ENCODE data around the gene SLC38A5. TPM values are rescaled to one million over a fixed set of nuclear protein-coding genes. Genes with fewer than 3 reads are reported as not detected.

The SLC38A5 gene
- total and polyA plus RNA-seq, 9 of the 15 experiments (the other 6 are each of a cell fraction or from before 2014, with no cell fraction given), result 9.3 to 228 (median 142) TPM

DNA sequence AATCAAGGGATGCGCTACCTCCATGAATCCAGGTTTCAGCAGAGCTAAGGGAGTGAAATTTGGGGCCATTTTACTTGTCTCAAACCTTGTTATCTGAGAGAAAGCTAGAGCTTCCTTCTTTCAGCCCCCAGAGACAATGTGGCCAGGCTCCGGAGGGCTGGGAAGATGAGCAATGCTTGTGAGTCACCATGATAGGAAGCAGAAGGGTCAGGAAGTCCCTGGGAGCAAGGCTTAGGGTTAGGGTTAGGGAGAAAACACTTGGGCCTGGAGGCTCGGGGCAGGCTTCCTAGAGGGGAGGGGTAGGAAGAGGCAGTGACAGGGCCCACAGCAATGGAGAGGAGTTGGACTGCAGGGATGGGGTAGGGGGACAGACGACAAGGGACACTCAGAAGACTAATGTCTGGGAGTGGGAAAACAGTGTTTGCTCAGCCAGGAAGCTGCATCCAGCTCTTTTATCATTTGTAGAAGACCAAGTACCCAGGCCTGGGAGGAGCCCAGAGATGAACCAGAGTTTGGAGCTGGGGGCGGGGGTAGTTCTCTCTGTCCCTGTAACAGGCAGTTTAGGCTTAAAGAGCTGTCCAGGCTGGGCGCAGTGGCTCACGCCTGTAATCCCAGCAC lies 22.3 kb upstream of the SLC38A5 start (continued):
- TF ChIP-seq, protein P1, sequence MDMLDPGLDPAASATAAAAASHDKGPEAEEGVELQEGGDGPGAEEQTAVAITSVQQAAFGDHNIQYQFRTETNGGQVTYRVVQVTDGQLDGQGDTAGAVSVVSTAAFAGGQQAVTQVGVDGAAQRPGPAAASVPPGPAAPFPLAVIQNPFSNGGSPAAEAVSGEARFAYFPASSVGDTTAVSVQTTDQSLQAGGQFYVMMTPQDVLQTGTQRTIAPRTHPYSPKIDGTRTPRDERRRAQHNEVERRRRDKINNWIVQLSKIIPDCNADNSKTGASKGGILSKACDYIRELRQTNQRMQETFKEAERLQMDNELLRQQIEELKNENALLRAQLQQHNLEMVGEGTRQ (CRISPR knock-in tag; IDR thresholded peaks at IDR 0.05), result no peak
- TF ChIP-seq, protein P2, sequence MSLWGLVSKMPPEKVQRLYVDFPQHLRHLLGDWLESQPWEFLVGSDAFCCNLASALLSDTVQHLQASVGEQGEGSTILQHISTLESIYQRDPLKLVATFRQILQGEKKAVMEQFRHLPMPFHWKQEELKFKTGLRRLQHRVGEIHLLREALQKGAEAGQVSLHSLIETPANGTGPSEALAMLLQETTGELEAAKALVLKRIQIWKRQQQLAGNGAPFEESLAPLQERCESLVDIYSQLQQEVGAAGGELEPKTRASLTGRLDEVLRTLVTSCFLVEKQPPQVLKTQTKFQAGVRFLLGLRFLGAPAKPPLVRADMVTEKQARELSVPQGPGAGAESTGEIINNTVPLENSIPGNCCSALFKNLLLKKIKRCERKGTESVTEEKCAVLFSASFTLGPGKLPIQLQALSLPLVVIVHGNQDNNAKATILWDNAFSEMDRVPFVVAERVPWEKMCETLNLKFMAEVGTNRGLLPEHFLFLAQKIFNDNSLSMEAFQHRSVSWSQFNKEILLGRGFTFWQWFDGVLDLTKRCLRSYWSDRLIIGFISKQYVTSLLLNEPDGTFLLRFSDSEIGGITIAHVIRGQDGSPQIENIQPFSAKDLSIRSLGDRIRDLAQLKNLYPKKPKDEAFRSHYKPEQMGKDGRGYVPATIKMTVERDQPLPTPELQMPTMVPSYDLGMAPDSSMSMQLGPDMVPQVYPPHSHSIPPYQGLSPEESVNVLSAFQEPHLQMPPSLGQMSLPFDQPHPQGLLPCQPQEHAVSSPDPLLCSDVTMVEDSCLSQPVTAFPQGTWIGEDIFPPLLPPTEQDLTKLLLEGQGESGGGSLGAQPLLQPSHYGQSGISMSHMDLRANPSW (CRISPR knock-in tag; IDR thresholded peaks at IDR 0.05), result no peak
- TF ChIP-seq JUND (IDR thresholded peaks at IDR 0.05; ENCODE audit: borderline replicate concordance, low read depth, low read length) (peak; percentile 87), JUND (tag; IDR thresholded peaks at IDR 0.05; ENCODE audit: borderline replicate concordance, low read depth, low read length) (peak; percentile 67; the same call in 1 of the 3 replicates), ARID2 (IDR thresholded peaks at IDR 0.05) (no peak), ARID1B (IDR thresholded peaks at IDR 0.05) (peak; percentile 66), POLR2A (conservative IDR thresholded peaks at IDR 0.05) (no peak), PURB (CRISPR knock-in tag; IDR thresholded peaks at IDR 0.05; ENCODE audit: low read depth) (no peak), MCM3 (IDR thresholded peaks at IDR 0.05) (no peak), EHMT2 (IDR thresholded peaks at IDR 0.05) (0 out of 2 replicates have a peak, but pooled peaks have one; percentile 24), NCOA2 (IDR thresholded peaks at IDR 0.05; ENCODE audit: partially characterized antibody in 2 of 2) (peak in 1 of 2 experiments; percentile 65), HDAC1 (IDR thresholded peaks at IDR 0.05) (0 out of 4 replicates have a peak, but pooled peaks of 1 of the 2 experiments have one; percentile 13)
- TF ChIP-seq, protein P3, sequence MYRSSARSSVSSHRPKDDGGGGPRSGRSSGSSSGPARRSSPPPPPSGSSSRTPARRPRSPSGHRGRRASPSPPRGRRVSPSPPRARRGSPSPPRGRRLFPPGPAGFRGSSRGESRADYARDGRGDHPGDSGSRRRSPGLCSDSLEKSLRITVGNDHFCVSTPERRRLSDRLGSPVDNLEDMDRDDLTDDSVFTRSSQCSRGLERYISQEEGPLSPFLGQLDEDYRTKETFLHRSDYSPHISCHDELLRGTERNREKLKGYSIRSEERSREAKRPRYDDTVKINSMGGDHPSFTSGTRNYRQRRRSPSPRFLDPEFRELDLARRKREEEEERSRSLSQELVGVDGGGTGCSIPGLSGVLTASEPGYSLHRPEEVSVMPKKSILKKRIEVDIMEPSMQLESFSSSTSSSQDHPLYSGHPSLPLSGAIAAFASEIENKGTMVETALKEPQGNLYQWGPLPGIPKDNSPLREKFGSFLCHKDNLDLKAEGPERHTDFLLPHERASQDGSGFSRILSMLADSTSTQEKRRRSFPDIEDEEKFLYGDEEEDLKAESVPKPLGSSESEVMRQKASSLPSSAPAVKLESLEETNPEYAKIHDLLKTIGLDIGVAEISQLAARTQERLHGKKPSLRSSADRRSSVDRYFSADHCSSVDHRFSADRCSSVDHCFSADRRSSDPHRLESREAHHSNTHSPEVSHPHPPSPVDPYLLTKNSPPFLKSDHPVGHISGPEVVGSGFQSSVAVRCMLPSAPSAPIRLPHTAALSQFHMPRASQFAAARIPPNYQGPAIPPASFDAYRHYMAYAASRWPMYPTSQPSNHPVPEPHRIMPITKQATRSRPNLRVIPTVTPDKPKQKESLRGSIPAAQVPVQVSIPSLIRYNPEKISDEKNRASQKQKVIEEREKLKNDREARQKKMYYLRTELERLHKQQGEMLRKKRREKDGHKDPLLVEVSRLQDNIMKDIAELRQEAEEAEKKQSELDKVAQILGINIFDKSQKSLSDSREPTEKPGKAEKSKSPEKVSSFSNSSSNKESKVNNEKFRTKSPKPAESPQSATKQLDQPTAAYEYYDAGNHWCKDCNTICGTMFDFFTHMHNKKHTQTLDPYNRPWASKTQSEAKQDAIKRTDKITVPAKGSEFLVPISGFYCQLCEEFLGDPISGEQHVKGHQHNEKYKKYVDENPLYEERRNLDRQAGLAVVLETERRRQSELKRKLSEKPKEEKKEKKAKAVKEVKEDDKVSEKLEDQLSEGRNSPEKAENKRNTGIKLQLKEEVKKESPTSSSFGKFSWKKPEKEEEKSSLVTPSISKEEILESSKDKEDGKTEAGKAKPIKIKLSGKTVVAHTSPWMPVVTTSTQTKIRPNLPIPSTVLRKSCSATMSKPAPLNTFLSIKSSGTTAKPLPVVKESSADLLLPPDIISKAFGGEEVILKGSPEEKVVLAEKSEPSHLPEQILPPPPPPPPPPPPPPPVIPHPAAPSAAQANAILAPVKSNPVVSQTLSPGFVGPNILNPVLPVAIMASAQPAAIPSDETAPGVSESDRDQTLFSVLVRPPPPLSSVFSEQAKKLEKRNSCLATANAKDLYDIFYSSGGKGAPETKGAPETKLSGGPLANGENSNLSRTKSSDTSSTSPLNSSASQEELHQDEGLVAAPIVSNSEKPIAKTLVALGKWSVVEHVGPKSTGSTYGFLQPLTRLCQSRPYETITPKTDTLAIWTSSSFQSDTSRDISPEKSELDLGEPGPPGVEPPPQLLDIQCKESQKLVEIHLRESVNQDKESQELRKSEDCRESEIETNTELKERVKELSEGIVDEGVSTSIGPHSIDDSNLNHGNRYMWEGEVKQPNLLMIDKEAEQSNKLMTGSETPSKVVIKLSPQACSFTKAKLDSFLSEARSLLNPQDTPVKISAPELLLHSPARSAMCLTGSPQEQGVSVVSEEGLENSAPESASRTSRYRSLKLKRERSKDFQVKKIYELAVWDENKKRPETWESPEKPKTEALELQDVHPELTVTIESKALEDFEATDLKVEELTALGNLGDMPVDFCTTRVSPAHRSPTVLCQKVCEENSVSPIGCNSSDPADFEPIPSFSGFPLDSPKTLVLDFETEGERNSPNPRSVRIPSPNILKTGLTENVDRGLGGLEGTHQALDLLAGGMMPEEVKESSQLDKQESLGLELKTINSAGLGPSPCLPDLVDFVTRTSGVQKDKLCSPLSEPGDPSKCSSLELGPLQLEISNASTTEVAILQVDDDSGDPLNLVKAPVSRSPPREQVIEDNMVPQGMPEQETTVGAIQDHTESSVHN (IDR thresholded peaks at IDR 0.05; ENCODE audit: borderline replicate concordance in 1 of 2, low read depth in 1 of 2), result no peak
- TF ChIP-seq, protein P4, sequence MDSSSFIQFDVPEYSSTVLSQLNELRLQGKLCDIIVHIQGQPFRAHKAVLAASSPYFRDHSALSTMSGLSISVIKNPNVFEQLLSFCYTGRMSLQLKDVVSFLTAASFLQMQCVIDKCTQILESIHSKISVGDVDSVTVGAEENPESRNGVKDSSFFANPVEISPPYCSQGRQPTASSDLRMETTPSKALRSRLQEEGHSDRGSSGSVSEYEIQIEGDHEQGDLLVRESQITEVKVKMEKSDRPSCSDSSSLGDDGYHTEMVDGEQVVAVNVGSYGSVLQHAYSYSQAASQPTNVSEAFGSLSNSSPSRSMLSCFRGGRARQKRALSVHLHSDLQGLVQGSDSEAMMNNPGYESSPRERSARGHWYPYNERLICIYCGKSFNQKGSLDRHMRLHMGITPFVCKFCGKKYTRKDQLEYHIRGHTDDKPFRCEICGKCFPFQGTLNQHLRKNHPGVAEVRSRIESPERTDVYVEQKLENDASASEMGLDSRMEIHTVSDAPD (CRISPR knock-in tag; IDR thresholded peaks at IDR 0.05), result no peak

Measured in K562 (cell line).